ENCODE results near the gene ARHGDIG. TPM values are rescaled to one million over a fixed set of nuclear protein-coding genes. Genes with fewer than 3 reads are reported as not detected.
"Not testable (repeated sequence)": the region's sequence is repeated elsewhere in the genome, so short reads cannot be mapped to it uniquely, and the experiment has no call there.

Gene ARHGDIG
- total RNA-seq, 1 donor from 2014 or later = 2.5 TPM

DNA sequence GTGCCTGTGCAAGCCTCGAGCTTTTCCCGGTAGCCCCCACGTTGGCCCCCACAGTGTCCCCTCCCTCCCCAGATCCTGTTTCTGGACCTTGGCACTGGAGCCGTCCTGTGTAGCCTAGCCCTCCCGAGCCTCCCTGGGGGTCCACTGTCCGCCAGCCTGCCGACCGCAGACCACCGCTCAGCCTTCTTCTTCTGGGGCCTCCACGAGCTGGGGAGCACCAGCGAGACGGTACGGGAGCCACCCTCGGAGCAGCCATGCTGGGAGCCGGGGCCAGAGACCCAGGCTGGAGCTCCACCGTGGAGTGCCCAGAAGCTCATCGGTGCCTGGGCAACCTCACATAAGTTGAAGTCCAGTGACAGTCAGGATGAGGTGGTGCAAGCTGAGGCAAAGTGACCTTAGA is 16.4 kb upstream of the ARHGDIG start:
- Mint-ChIP-seq H3K27me3 (no peaks in the 10 kb centered on the region), H3K4me3 (no peak overlapping the region), H3K4me1 (ENCODE audit: unreplicated experiment) (no peaks in the 10 kb centered on the region), H3K9me3 (no peaks in the 10 kb centered on the region), H3K36me3 (peaks cover 4% of the 10 kb centered on the region), H3K27ac (no peak overlapping the region)
- no peak for TF ChIP-seq CTCF (conservative IDR thresholded peaks at IDR 0.05)
- DNase-seq (ENCODE audit: extremely low spot score, unreplicated experiment) = peak; percentile 62

GRCh38 chr16:264440-264951 is 15.9 kb upstream of the ARHGDIG start:
- Mint-ChIP-seq H3K36me3 (peaks cover 4% of the 10 kb centered on the region), H3K4me1 (ENCODE audit: unreplicated experiment) (no peaks in the 10 kb centered on the region), H3K27ac (no peak overlapping the region), H3K27me3 (no peaks in the 10 kb centered on the region), H3K4me3 (no peak overlapping the region), H3K9me3 (no peaks in the 10 kb centered on the region)
- no peak for TF ChIP-seq CTCF (conservative IDR thresholded peaks at IDR 0.05)
- peak; percentile 68 for DNase-seq (ENCODE audit: extremely low spot score, unreplicated experiment)

DNA sequence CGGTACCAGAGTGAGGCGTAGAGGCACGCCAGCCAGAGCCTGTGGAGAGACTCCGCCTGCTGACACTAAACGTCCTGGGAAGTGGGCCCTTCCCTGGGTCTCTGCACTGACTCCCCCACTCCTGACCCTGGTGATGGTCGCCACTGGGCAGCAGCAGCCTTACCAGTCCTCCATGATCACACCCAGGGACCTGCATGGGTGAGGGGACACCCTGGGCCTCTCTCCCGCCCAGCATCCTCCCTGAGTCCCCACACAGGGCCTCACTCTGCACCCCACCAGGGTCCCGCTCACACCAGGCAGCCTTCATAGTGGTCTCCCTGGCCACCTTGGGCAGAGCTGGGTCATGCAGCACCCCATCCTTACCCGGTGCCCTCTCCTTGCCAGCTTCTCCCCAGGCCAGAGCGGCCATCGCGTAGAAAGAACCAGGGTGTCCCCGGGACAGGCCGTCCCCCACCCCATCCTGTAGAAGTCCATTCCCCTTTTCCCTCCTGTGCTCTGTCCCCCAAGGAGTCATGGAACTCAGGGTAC is 15.3 kb upstream of the ARHGDIG start:
- H3K4me3 Mint-ChIP-seq = no peak overlapping the region
- peak; percentile 65 for DNase-seq (ENCODE audit: extremely low spot score, unreplicated experiment)
- TF ChIP-seq CTCF (conservative IDR thresholded peaks at IDR 0.05) = no peak
- H3K4me1 Mint-ChIP-seq (ENCODE audit: unreplicated experiment) = no peaks in the 10 kb centered on the region
- no peaks in the 10 kb centered on the region for H3K27me3 Mint-ChIP-seq
- H3K27ac Mint-ChIP-seq = no peak overlapping the region
- peaks cover 4% of the 10 kb centered on the region for H3K36me3 Mint-ChIP-seq
- no peaks in the 10 kb centered on the region for H3K9me3 Mint-ChIP-seq

DNA sequence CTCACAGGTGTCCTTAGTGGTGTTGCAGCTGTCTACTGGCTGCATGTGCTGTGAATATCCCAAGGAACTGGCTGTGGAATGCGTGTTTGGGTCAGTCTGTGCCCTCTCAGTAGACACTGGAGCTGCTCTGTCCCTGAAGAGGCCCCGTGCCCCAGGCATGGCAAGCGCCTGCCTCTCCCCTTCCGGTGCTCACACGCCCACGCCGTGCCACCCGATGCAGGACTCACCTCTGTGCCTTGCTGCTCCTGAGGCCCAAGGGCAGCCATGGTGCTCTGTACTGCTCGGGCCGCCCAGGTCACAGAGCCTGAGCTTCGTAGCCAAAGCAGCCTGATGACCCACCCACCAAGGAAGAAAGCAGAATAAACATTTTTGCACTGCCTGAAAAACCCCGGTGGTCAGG is 14.7 kb upstream of the ARHGDIG start:
- no peak overlapping the region for H3K4me3 Mint-ChIP-seq
- no peak for TF ChIP-seq CTCF (conservative IDR thresholded peaks at IDR 0.05)
- no peak overlapping the region for H3K27ac Mint-ChIP-seq

DNA sequence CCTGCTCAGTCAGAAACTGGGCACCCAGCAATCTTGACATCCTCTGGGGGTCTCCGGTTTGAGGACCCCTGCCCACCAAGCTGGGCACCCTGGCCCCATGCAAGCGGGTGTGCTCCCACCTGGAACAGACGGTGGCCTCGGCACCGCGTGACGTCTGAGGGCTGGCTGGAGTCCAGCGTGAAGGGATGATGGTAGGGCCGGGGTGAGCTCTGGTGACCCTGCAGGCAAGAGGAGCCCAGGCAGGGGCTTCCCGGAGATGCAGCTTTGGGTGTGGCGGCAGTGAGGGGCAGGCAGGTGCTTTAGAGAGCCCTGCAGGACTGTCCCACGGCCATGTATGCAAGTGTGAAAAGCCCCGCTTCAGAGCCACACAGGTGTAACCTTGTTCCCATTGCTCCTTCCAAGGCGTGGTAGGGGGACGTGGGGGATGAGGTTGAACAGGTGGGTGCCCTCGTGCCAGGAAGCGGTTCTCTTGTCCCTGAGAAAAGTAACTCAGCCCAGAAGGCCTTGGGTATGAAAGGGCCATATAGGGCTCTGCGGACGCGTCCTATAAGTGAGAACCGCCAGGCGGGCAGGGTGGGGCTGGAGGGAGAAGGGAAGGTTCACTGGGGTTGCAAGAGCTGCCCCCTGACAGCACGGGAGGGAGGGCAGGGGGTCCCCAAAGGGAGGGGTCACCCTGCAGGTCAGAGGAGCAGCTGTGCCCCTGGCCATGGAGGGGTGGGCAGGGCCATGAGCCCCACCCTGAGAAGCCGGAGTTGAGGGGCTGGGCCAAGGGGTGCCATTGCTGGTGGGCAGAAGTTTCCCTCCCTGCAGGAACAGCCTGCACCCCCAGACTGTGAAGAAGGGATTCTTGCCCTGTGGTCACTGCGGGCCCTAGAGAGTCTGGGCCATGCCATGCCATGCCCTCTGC is 13.9 kb upstream of the ARHGDIG start:
- no peaks in the 10 kb centered on the region for H3K9me3 Mint-ChIP-seq
- H3K4me3 Mint-ChIP-seq = no peak overlapping the region
- DNase-seq (ENCODE audit: extremely low spot score, unreplicated experiment) = no peak
- TF ChIP-seq CTCF (conservative IDR thresholded peaks at IDR 0.05) = no peak
- no peaks in the 10 kb centered on the region for H3K27me3 Mint-ChIP-seq
- H3K27ac Mint-ChIP-seq = no peak overlapping the region
- H3K4me1 Mint-ChIP-seq (ENCODE audit: unreplicated experiment) = no peaks in the 10 kb centered on the region
- no peaks in the 10 kb centered on the region for H3K36me3 Mint-ChIP-seq

More for the DNA sequence above, 14.7 kb upstream of the ARHGDIG start:
- H3K9me3 Mint-ChIP-seq = no peaks in the 10 kb centered on the region
- no peak for DNase-seq (ENCODE audit: extremely low spot score, unreplicated experiment)
- no peaks in the 10 kb centered on the region for H3K27me3 Mint-ChIP-seq
- H3K36me3 Mint-ChIP-seq = peaks cover under 1% of the 10 kb centered on the region
- H3K4me1 Mint-ChIP-seq (ENCODE audit: unreplicated experiment) = no peaks in the 10 kb centered on the region

DNA sequence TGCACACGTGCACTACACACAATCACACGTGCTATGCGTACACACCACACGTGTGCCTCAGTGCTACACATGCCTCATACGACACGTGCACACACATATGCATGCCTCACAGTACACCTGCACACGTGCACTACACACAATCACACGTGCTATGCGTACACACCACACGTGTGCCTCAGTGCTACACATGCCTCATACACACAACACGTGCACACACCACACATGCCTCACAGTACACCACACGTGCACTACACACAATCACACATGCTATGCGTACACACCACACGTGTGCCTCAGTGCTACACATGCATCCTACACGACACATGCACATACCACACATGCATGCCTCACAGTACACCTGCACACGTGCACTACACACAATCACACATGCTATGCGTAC is 12.8 kb upstream of the ARHGDIG start:
- H3K4me3 Mint-ChIP-seq, H3K27me3 Mint-ChIP-seq, H3K27ac Mint-ChIP-seq: not testable (repeated sequence)

More for the DNA sequence above, 12.8 kb upstream of the ARHGDIG start:
- H3K9me3 Mint-ChIP-seq; H3K4me1 Mint-ChIP-seq (ENCODE audit: unreplicated experiment); DNase-seq (ENCODE audit: extremely low spot score, unreplicated experiment); H3K36me3 Mint-ChIP-seq: not testable (repeated sequence)
